ENCODE results near the gene IER3IP1. TPM values are rescaled to one million over a fixed set of nuclear protein-coding genes. Genes with fewer than 3 reads are reported as not detected.
"Not testable (repeated sequence)": the region's sequence is repeated elsewhere in the genome, so short reads cannot be mapped to it uniquely, and the experiment has no call there.

IER3IP1 gene
- polyA plus RNA-seq, 3 donors: 32.0 to 38.6 (median 35.1) TPM

DNA sequence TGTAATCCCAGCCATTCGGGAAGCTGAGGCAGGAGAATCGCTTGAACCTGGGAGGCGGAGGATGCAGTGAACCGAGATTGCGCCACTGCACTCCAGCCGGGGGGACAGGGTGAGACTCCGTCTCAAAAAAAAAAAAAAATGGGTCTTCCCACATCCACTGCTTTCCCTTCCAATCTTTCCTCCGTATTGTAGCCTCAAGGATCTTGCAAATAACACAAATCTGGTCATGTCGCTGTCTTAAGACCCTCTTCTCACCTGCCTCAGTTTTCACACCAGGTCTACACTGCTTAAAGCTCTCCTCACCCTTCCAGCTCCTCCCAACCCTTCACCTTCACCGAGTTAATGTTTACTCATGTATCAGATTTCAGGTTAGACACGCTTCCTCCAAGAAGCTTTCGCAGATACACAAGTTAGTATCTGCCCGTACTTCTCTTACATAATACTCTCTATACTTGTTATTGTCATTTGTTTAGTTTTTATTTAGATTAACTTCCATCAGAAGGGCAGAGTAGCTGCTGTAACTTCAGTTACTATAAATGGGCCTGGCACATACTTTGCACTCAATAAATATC lies 1.5 kb downstream of the IER3IP1 start:
- peak in 2 of 11 donors; percentile 28 to 38 for DNase-seq (ENCODE audit: extremely low read depth in 1 of 11, low read depth in 9 of 11, low spot score in 4 of 11)

DNA sequence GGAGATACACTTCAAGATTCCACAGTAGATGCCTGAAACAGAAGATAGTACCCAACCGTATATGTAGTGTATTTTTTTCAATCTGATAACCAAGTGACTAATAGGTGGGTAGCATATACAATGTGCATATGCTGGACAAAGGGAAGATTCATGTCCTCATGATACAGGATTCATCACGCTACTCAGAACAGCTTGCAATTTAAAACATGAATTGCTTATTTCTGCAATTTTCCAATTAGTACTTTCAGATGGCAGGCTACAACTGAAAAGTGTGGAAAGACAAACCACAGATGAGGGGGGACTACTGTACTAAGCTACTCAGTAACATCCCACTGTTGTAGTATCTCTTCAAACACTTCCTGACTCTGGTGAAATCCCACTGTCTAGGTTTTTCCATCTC lies 3.7 kb downstream of the IER3IP1 start:
- no peak for DNase-seq (ENCODE audit: extremely low read depth in 1 of 11, low read depth in 9 of 11, low spot score in 4 of 11)

DNA sequence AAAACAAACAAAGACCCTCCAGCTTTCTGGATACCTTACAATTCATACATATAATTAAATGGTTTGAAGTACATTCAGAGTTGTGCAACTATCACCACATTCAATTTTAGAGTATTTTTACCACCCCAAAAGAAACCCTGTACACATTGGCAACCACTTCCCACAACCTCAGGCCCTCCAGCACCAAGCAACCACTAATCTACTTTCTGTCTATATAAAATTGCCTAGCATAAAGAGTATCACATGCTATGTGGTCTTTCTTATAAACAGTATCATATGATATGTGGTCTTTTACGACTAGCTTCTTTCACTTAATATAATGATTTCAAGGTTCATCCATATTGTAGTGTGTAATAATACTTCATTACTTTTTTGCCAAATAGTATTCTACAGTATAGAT lies 7.3 kb downstream of the IER3IP1 start:
- no peak for DNase-seq (ENCODE audit: extremely low read depth in 1 of 11, low read depth in 9 of 11, low spot score in 4 of 11)

DNA sequence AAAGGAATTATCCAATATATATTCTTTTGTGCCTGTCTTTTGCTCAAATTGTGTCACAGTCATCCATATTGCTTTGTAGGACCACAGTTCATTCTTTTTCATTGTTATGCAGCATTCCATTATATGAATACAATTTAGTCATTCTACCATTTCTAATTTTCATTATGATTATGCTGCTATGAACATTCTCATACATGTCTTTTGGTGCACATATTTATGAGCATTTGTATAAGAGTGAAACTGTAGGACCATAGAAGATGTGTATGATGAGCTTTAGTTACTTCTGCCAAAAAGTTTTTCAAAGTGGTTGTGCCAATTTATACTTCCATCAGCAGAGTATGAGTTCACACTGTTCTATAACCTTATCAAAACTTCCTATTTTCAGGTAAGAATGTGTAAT lies 7.7 kb downstream of the IER3IP1 start:
- no peak for DNase-seq (ENCODE audit: extremely low read depth in 1 of 11, low read depth in 9 of 11, low spot score in 4 of 11)

DNA sequence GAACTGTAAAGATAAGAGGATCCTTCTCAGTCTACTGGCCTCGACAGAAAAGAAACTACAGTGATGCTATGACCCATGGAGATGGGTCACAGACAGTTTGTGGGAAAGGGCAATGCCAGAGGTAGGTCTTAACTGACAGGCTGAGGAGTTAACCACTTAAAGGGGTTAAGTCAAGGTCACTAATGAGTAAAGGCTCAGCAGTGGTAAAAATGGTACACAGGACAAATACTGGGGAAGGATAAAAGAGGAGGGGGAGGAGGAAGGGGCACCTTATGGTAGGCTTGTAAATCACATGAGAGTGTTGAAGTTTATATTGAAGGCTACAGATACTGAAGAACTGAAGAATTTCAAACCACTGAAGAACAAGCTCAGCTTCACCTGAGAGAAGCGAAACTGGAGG lies 9.9 kb downstream of the IER3IP1 start:
- no peak for DNase-seq (ENCODE audit: extremely low read depth in 1 of 11, low read depth in 9 of 11, low spot score in 4 of 11)

DNA sequence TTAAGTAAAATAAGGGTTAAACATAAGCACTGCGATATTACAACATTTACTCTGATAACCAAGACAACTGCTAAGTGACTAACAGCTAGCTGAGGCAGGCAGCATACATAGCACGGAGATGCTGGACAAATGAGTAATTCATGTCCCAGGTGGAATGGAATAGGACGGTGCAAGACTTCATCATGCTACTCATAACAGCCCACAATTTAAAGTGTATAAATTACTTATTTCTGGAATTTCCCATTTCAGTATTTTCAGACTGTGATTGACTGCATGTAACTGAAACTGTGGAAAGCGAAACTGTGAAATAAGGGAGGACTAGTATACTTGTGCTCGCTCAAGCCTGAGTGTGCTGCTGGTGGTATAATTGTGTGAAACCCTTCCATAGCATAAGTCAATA lies 12.9 kb downstream of the IER3IP1 start:
- DNase-seq (ENCODE audit: extremely low read depth in 1 of 11, low read depth in 9 of 11, low spot score in 4 of 11): no peak

DNA sequence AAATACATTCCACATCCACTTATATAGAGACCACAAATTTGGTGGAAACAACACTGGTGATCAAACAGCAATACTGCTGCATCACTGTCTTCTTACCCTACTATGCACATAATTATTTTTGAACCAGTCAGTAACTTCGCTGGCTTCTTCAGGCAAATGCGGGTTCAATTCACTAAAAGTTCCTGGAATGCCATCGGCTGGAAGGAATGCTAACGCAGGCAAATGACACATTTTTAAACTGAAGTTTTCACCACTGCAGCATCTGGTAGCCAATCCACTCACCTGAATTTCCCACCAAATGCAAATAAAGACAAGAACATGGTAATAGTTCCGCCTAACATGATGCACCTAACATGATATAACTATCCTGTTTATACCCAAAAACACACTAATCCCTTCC lies 15.9 kb downstream of the IER3IP1 start:
- no peak for DNase-seq (ENCODE audit: extremely low read depth in 1 of 11, low read depth in 9 of 11, low spot score in 4 of 11)

DNA sequence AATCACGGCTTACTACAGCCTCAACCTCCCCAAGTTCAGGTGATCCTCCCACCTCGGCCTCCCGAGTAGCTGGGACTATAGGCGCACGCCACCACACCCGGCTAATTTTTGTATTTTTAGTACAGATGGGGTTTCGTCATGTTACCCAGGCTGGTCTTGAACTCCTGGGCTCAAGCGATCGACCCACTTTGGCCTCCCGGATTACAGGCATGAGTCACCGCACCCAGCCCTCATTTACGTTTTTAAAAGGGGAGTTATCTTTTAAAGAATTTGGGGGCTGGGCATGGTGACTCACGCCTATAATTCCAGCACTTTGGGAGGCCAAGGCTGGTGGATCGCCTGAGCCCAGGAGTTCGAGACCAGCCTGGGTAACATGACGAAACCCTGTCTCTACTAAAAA lies 17.8 kb downstream of the IER3IP1 start:
- not testable (repeated sequence) for DNase-seq (ENCODE audit: extremely low read depth in 1 of 11, low read depth in 9 of 11, low spot score in 4 of 11)

DNA sequence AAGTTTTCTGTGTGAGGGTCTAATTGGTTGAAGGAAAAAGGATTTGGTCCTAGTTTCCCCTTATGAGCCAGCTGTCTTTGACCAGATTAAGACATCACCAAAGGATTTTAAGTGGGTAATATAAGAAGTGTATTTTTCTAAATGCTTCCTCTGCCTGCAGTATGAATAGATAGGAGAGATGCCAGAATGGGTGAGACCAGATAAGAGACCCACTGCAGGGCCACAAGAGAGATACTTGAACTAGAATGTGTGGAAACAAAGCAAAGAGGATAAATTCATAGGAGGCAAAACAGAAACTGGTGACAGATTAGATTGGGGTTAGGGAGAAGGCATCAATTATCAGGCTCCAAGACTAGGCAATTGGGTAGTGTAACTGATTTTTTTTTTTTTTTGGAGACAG lies 24.7 kb downstream of the IER3IP1 start:
- no peak for DNase-seq (ENCODE audit: extremely low read depth in 1 of 11, low read depth in 9 of 11, low spot score in 4 of 11)

DNA sequence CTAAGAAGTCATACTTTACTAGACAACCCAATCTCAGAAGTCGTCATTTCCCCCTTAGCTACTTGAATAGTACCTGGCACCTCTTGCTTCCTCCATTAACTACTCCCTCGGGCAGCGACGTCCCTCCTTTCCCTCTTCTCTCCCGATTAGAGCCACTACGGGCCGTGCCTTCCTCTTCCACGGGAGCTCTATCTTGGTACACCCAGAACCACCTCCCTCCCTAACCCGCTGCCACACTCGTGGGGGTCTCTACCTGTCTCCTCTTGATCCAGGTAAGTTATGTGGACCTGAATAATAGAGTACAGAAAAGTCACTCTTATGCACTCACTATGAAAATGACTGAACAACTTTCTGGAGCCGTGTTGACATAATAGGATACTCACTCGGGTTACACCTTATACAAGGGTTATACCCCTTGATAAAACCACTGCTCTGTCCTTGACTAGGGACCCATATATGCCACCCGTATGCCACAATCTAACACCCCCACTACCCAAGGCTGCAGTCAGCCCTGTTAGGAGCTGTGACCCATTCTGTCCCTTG lies 25.3 kb downstream of the IER3IP1 start:
- peak in 1 of 11 donors; percentile 1 for DNase-seq (ENCODE audit: extremely low read depth in 1 of 11, low read depth in 9 of 11, low spot score in 4 of 11)

DNA sequence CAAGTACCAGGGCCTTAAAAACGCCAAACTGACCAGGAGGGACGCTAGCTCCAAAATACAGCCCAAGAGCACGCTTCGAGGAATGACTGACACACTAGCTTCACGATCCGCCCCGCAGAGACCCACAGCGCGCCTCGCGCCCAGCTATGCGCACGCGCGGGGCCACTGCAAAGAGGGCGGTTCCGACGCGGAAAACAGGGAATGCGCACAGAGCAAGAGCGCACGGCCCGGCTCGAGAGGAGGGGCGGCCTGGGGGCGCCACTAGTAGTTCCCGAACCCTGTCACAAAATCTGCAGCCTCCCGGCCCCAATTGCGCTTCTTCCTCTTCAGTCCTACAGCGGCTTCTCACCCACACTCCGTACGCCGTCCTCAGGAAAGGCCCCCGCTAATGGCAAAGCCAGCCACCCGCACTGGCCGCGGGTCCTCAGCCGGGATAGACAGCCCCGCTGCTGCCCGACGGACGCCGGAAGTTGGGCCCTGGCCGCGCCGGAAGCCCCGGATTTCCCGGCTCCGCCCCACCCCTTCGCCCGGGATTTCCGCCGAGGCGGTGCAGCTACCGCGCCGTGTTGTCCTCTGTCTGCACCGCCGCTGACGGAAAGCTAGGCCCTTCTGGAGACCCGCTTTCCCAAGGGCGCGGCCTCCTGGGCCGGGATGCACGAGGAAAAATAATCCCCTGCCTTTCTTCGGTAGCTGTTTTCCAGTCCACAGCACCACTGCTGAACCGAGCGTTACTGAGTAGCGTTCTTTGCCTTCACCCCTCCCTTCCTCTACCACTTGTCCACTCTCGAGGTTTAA lies 25.9 kb downstream of the IER3IP1 start, which contains the start of gene HDHD2:
HDHD2 (minus strand) TSS at position 472 of the 795 bp plus-strand sequence. CDS start 14,061 bp downstream, outside the sequence.
- peak in 10 of 11 donors; percentile 51 to 81 (median 68) for DNase-seq (ENCODE audit: extremely low read depth in 1 of 11, low read depth in 9 of 11, low spot score in 4 of 11)

DNA sequence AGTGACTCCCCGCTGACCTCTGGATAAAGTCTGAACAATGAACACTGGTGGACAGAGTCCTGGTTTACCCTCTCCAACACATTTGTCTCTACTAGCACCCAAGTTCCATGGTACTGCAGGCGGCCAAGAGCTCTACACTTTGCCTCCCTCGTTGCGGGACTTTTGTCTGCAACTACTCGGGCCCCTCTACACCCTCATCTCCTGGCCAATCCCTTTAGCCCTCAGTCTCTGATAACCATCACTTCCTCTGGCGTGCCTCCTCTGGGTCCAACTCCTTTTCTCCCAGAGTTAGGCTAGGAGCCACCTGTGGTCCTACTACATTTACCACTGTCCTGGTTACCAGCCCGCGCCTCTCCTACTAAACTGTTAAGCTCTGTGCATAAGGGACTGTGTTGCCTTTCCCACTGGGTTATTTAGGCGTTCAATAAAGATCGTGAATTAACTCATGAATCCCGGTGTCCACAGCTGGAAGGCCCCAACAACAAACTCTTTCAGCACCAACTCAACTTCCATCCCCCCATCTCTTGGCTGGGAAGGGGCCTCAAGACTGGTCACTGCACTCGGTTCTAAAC lies 26.6 kb downstream of the IER3IP1 start:
- peak in 1 of 11 donors; percentile 0 for DNase-seq (ENCODE audit: extremely low read depth in 1 of 11, low read depth in 9 of 11, low spot score in 4 of 11)

DNA sequence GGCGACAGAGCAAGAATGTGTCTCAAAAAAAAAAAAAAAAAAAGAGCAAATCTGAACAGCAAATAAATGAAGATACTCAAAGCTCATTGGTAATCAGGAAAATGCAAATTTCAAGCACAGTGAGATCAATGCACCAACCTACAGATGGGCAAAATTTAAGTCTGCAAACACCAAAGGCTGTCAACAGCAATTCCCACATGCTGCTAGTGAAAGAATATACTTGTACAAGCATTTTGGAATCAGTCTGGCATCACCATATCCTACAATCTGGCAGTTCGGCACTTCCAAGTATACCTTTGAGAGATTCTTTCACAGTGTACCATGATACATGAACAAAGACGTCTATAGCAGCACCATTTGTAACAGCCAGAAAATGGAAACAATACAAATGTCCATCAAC lies 30.0 kb downstream of the IER3IP1 start:
- DNase-seq (ENCODE audit: extremely low read depth in 1 of 11, low read depth in 9 of 11, low spot score in 4 of 11): no peak

DNA sequence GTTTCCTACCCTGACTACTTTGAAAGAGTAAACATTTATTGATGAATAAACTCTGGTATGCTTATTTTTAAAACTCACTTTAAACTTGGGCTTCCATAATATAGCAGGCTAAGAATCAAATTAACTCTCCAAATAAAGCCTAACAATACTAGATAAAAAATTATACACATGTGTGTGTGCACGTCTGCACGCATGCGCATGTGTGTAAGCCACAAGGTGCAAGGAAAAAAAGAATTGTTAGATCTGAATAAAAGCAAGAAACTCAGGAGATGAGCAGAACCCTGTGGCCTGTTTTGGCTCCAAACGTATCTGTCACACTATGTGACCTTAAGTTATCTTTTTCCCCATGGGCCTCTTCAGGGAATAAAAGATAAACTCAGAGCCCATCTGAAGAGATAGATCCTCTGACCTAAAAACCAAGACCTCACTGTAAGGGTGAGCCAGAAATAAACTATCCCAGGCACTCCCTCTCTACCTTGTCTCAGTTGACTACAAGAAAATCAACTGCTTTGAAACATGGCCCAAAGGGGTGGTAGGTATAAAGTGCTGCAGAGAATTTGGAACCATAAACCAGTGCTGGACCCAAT lies 32.2 kb downstream of the IER3IP1 start:
- no peak for DNase-seq (ENCODE audit: extremely low read depth in 1 of 11, low read depth in 9 of 11, low spot score in 4 of 11)

DNA sequence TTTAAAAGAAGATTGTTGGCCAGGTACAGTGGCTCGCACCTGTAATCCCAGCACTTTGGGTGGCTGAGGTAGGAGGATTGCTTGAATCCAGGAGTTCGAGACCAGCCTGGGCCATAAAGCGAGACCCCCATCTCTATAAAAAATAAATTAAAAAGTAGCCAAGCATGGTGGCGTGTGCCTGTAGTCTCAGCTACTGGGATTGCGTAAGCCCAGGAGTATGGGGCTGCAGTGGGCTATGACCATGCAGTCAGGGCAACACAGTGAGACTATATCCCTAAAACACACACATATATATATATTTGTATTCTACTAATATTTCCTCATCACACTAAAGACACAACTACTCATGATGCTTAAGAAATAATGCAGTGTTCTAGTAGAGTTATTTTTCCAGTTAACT lies 33.0 kb downstream of the IER3IP1 start:
- no peak for DNase-seq (ENCODE audit: extremely low read depth in 1 of 11, low read depth in 9 of 11, low spot score in 4 of 11)

DNA sequence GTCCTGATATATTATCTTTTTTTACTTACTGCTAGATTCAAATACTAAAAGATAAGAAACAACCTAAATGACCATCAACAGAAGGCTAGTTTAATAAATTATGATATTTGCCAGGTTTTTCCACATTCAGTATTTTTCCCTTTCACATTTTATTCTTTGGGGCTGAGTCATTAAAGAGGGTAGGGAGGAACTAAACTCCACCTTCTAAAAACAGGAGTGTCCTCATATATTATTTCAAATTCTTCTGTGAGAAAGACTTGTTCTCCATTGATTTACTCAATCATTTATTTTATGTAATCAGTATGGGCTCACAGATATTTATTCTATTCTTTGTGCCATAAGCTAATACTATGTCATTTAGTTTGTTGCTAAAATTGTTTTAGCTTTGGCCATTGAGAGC lies 34.9 kb downstream of the IER3IP1 start:
- no peak for DNase-seq (ENCODE audit: extremely low read depth in 1 of 11, low read depth in 9 of 11, low spot score in 4 of 11)

DNA sequence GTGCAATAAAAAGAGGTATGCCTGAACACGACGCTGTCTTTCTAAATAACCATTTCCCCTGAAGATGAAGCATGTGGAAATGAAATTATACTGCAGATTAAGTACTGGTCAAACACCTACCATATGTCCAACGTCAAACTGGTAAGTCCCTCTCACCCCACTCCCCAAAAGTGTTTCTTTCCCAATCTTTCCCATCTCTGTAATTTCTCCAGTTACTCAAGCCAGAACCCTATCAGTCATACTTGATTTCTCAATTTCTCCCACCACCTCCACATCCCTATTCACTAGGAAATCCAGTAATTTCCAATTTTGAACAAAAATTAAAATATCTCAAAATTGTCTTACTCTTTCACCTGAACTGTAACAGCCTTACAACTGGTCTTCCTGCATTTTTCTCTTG lies 55.0 kb downstream of the IER3IP1 start:
- DNase-seq (ENCODE audit: extremely low read depth in 1 of 11, low read depth in 9 of 11, low spot score in 4 of 11): no peak

DNA sequence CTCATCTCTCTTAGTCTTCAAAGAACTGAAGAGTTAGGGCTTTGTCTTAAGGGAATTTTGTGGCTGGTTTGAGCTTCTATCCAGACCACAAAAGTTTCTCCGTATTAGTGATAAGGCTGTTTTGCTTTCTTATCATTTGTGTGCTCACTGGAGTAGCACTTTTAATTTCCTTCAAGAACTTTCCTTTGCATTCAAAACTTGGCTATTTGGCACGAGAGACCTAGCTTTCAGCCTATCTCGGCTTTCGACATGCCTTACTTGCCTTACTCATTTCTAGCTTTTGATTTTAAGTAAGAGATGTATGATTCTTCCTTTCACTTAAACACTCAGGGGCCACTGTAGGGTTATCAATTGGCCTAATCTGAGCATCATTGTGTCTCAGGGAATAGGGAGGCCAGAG lies 55.7 kb downstream of the IER3IP1 start:
- DNase-seq (ENCODE audit: extremely low read depth in 1 of 11, low read depth in 9 of 11, low spot score in 4 of 11): no peak

DNA sequence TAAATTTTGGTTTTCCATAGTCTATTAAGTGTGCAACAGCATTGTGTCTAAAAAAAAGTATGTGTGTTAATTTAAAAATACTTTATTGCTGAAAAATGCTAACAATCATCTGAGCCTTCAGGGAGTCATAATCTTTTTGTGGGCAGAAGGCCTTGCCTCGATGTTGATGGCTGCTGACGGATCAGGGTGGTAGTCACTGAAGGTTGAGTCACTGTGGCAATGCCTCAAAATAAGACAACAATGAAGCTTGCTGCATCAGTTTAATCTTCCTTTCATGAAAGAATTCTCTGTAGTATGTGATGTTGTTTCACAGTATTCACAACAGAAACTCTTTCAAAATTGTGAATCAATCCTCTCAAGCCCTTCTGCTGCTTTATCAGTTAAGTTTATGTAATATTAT lies 57.2 kb downstream of the IER3IP1 start:
- DNase-seq (ENCODE audit: extremely low read depth in 1 of 11, low read depth in 9 of 11, low spot score in 4 of 11): no peak

DNA sequence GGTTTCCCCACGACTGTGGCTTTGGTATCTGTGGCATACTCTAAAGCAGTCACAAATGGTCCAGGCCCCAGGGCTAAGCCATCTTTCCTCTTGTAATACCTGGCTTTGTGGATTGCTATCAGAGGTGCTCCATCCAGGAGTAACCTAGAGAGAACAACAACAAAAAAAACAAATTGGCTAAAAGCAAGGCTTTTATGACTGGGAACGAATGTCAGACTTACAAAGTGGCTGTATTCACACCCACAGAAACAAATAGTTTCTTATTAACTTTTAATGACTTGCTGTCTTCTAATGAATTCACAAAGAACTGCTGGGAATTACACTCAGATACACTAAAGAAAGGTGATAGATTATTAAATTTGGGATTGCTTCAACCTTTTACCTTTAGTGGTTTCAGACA lies 61.0 kb downstream of the IER3IP1 start:
- DNase-seq (ENCODE audit: extremely low read depth in 1 of 11, low read depth in 9 of 11, low spot score in 4 of 11): no peak

Data from renal cortex interstitium (tissue), 11 donors.